ENCODE results near the gene ENOX2.
A peak's percentile ranks its signal among the peaks of the same experiment; 100 is the strongest.

Gene ENOX2

GRCh38 chrX:130916636-130917422 lies 13.8 kb upstream of the ENOX2 start:
- Histone ChIP-seq H3K4me3 (ENCODE audit: low read length) (no peak overlapping the region), H3K4me2 (ENCODE audit: low read length) (no peak overlapping the region), H3K9me3 (ENCODE audit: control insufficient read depth, insufficient read depth, low read length) (no peaks in the 10 kb centered on the region), H3K27me3 (ENCODE audit: control insufficient read depth, low read length) (no peaks in the 10 kb centered on the region), H3K4me1 (ENCODE audit: control insufficient read depth, low read length) (no peaks in the 10 kb centered on the region), H3K27ac (ENCODE audit: low read depth, low read length) (no peak overlapping the region), H3K9me2 (replicated peaks; ENCODE audit: control insufficient read depth, low read length) (no peaks in the 10 kb centered on the region), H4K20me1 (ENCODE audit: control insufficient read depth, insufficient read depth, low read depth, low read length) (no peaks in the 10 kb centered on the region), H3F3A (ENCODE audit: control insufficient read depth, insufficient read depth) (no peaks in the 10 kb centered on the region), H3K79me2 (ENCODE audit: control insufficient read depth, low read length) (no peaks in the 10 kb centered on the region), H3K36me3 (ENCODE audit: control insufficient read depth, low read length) (no peaks in the 10 kb centered on the region)
- TF ChIP-seq CTCF (IDR thresholded peaks at IDR 0.05; ENCODE audit: low read depth, low read length, poor library complexity, severe bottlenecking): peak; percentile 57
- TF ChIP-seq EZH2phosphoT487 (IDR thresholded peaks at IDR 0.05; ENCODE audit: borderline replicate concordance, low read length): no peak

- no peaks in the 10 kb centered on the region for H3K4me1 ChIP-seq (ENCODE audit: control insufficient read depth, low read length)
- H3K9me2 ChIP-seq (replicated peaks; ENCODE audit: control insufficient read depth, low read length): no peaks in the 10 kb centered on the region
- no peaks in the 10 kb centered on the region for H3K27me3 ChIP-seq (ENCODE audit: control insufficient read depth, low read length)
- no peaks in the 10 kb centered on the region for H3F3A ChIP-seq (ENCODE audit: control insufficient read depth, insufficient read depth)
- no peak overlapping the region for H3K4me3 ChIP-seq (ENCODE audit: low read length)
- no peak overlapping the region for H3K27ac ChIP-seq (ENCODE audit: low read depth, low read length)
- H3K79me2 ChIP-seq (ENCODE audit: control insufficient read depth, low read length): no peaks in the 10 kb centered on the region
- no peaks in the 10 kb centered on the region for H4K20me1 ChIP-seq (ENCODE audit: control insufficient read depth, insufficient read depth, low read depth, low read length)
- H3K9me3 ChIP-seq (ENCODE audit: control insufficient read depth, insufficient read depth, low read length): no peaks in the 10 kb centered on the region
- no peaks in the 10 kb centered on the region for H3K36me3 ChIP-seq (ENCODE audit: control insufficient read depth, low read length)
- no peak overlapping the region for H3K4me2 ChIP-seq (ENCODE audit: low read length)
- no peak for TF ChIP-seq EZH2phosphoT487 (IDR thresholded peaks at IDR 0.05; ENCODE audit: borderline replicate concordance, low read length)
- no peak for TF ChIP-seq CTCF (IDR thresholded peaks at IDR 0.05; ENCODE audit: low read depth, low read length, poor library complexity, severe bottlenecking)
Measured at GRCh38 chrX:130915302-130915701, 12.3 kb upstream of the ENOX2 start.

- Histone ChIP-seq H3K4me3 (ENCODE audit: low read length) (no peak overlapping the region), H3K9me3 (ENCODE audit: control insufficient read depth, insufficient read depth, low read length) (no peaks in the 10 kb centered on the region), H3K36me3 (ENCODE audit: control insufficient read depth, low read length) (no peaks in the 10 kb centered on the region), H3K9me2 (replicated peaks; ENCODE audit: control insufficient read depth, low read length) (no peaks in the 10 kb centered on the region), H3K27me3 (ENCODE audit: control insufficient read depth, low read length) (no peaks in the 10 kb centered on the region), H3K27ac (ENCODE audit: low read depth, low read length) (no peak overlapping the region), H3F3A (ENCODE audit: control insufficient read depth, insufficient read depth) (no peaks in the 10 kb centered on the region), H4K20me1 (ENCODE audit: control insufficient read depth, insufficient read depth, low read depth, low read length) (no peaks in the 10 kb centered on the region), H3K79me2 (ENCODE audit: control insufficient read depth, low read length) (no peaks in the 10 kb centered on the region), H3K4me1 (ENCODE audit: control insufficient read depth, low read length) (no peaks in the 10 kb centered on the region), H3K4me2 (ENCODE audit: low read length) (no peak overlapping the region)
- TF ChIP-seq EZH2phosphoT487 (IDR thresholded peaks at IDR 0.05; ENCODE audit: borderline replicate concordance, low read length) (no peak), CTCF (IDR thresholded peaks at IDR 0.05; ENCODE audit: low read depth, low read length, poor library complexity, severe bottlenecking) (no peak)
Measured at GRCh38 chrX:130909469-130910136, 6.6 kb upstream of the ENOX2 start.
